H9 (cell line): ENCODE measurements around the gene AGAP5. TPM values are rescaled to one million over a fixed set of nuclear protein-coding genes. Genes with fewer than 3 reads are reported as not detected.

Source experiments
- DNase-seq: peaks from one replicate; pipeline ENCODE4 v3.0.0-alpha.2; 2017
- H2AFZ ChIP-seq: one replicate; pipeline ENCODE4 v1.6.1; 2013; ENCODE audit warnings: mild to moderate bottlenecking, low read length, control low read depth, moderate library complexity
- H2AK5ac ChIP-seq: 2 replicates; pipeline ENCODE4 v1.6.1; 2013; ENCODE audit warnings: low read length, control low read depth, mixed read lengths; ENCODE audit not compliant: insufficient read length
- H2BK120ac ChIP-seq: one replicate; pipeline ENCODE4 v1.6.1; 2013; ENCODE audit warnings: low read depth, mild to moderate bottlenecking, low read length, control low read depth, inconsistent platforms; ENCODE audit not compliant: poor library complexity, severe bottlenecking
- H2BK12ac ChIP-seq: 2 replicates; pipeline ENCODE4 v1.6.1; 2013; ENCODE audit warnings: low read length, control low read depth, mixed read lengths, low read depth; ENCODE audit not compliant: insufficient read length
- H2BK15ac ChIP-seq: 2 replicates; pipeline ENCODE4 v1.6.1; 2013; ENCODE audit warnings: low read depth, low read length, control low read depth
- H2BK20ac ChIP-seq: one replicate; pipeline ENCODE4 v1.6.1; 2013; ENCODE audit warnings: low read depth, mild to moderate bottlenecking, low read length, control low read depth, inconsistent platforms; ENCODE audit not compliant: poor library complexity, severe bottlenecking
- H2BK5ac ChIP-seq: 2 replicates; pipeline ENCODE4 v1.6.1; 2013; ENCODE audit warnings: low read length, control low read depth, mixed read lengths; ENCODE audit not compliant: insufficient read length
- H3K14ac ChIP-seq: 2 replicates; pipeline ENCODE4 v1.6.1; 2013; ENCODE audit warnings: low read length, control low read depth; ENCODE audit not compliant: insufficient read depth
- H3K18ac ChIP-seq: 2 replicates; pipeline ENCODE4 v1.6.1; 2013; ENCODE audit warnings: low read depth, mild to moderate bottlenecking, mixed read lengths, low read length, control low read depth; ENCODE audit not compliant: insufficient read length
- H3K23ac ChIP-seq: 2 replicates; pipeline ENCODE4 v1.6.1; 2013; ENCODE audit warnings: low read length, control low read depth, mixed read lengths, low read depth; ENCODE audit not compliant: insufficient read length
- H3K23me2 ChIP-seq: 2 replicates; pipeline ENCODE4 v1.6.1; 2013; ENCODE audit warnings: low read depth, mild to moderate bottlenecking, mixed read lengths, low read length, control low read depth; ENCODE audit not compliant: insufficient read length, poor library complexity, severe bottlenecking
- H3K27ac ChIP-seq: 2 replicates; pipeline ENCODE4 v1.5.1; 2013; ENCODE audit warnings: low read length, control low read depth, mixed read lengths, low read depth; ENCODE audit not compliant: insufficient read length
- H3K27me3 ChIP-seq: 2 replicates; pipeline ENCODE4 v1.6.1; 2013; ENCODE audit warnings: low read length, control low read depth, inconsistent platforms; ENCODE audit not compliant: insufficient read depth
- H3K4ac ChIP-seq: 2 replicates; pipeline ENCODE4 v1.6.1; 2013; ENCODE audit warnings: low read depth, mild to moderate bottlenecking, control low read depth, inconsistent platforms, low read length, moderate library complexity
- H3K4me1 ChIP-seq: 2 replicates; pipeline ENCODE4 v1.6.1; 2013; ENCODE audit warnings: low read length, control low read depth, inconsistent platforms; ENCODE audit not compliant: insufficient read depth
- H3K4me2 ChIP-seq: 2 replicates; pipeline ENCODE4 v1.6.1; 2013; ENCODE audit warnings: low read length, control low read depth, mixed read lengths; ENCODE audit not compliant: insufficient read length, insufficient read depth
- H3K56ac ChIP-seq: 2 replicates; pipeline ENCODE4 v1.6.1; 2013; ENCODE audit warnings: low read depth, mild to moderate bottlenecking, mixed read lengths, low read length, control low read depth; ENCODE audit not compliant: insufficient read length
- H3K79me1 ChIP-seq: 2 replicates; pipeline ENCODE4 v1.6.1; 2013; ENCODE audit warnings: low read depth, mild to moderate bottlenecking, moderate library complexity, low read length, control low read depth, inconsistent platforms; ENCODE audit not compliant: insufficient read depth, poor library complexity, severe bottlenecking
- H3K79me2 ChIP-seq: 2 replicates; pipeline ENCODE4 v1.6.1; 2013; ENCODE audit warnings: low read length, control low read depth, inconsistent platforms; ENCODE audit not compliant: insufficient read depth
- H3K9ac ChIP-seq: 2 replicates; pipeline ENCODE4 v1.6.1; 2013; ENCODE audit warnings: low read length, control low read depth, mixed read lengths; ENCODE audit not compliant: insufficient read length; ENCODE audit errors: extremely low read depth
- H3K9me3 ChIP-seq: one replicate; pipeline ENCODE4 v1.6.1; 2013; ENCODE audit warnings: low read depth, low read length, inconsistent platforms; ENCODE audit not compliant: control insufficient read depth
- H3T11ph ChIP-seq: one replicate; pipeline ENCODE4 v1.6.1; 2013; ENCODE audit warnings: mild to moderate bottlenecking, low read length, control low read depth, inconsistent platforms
- H4K20me1 ChIP-seq: one replicate; pipeline ENCODE4 v1.6.1; 2013; ENCODE audit not compliant: control insufficient read depth, insufficient read length, insufficient read depth
- H4K5ac ChIP-seq: 2 replicates; pipeline ENCODE4 v1.6.1; 2013; ENCODE audit warnings: low read depth, mild to moderate bottlenecking, mixed read lengths, low read length, control low read depth; ENCODE audit not compliant: insufficient read length
- H4K8ac ChIP-seq: replicated peaks from 2 replicates; pipeline ENCODE4 v1.6.1; 2013; ENCODE audit warnings: low read length, control low read depth, mixed read lengths, low read depth; ENCODE audit not compliant: insufficient read length
- H4K91ac ChIP-seq: 2 replicates; pipeline ENCODE4 v1.6.1; 2013; ENCODE audit warnings: low read depth, mild to moderate bottlenecking, moderate library complexity, mixed read lengths, low read length, control low read depth; ENCODE audit not compliant: insufficient read length
- H3K27ac Mint-ChIP-seq, 3 experiments: 2 replicates in 2 of 3; 3 replicates in 1 of 3; pipeline ENCODE4 v1.8.0; 2020 to 2021; ENCODE audit warnings: mixed read lengths in 3 of 3, mild to moderate bottlenecking in 1 of 3, moderate library complexity in 1 of 3
- H3K27me3 Mint-ChIP-seq: 2 replicates; pipeline ENCODE4 v1.8.0; 2021; ENCODE audit warnings: low read depth, mild to moderate bottlenecking, moderate library complexity, mixed read lengths
- H3K36me3 Mint-ChIP-seq, 3 experiments: 2 replicates in 2 of 3; 3 replicates in 1 of 3; pipeline ENCODE4 v1.8.0; 2020 to 2021; ENCODE audit warnings: low read depth in 3 of 3, mixed read lengths in 3 of 3; ENCODE audit not compliant: insufficient read depth in 1 of 3
- H3K4me1 Mint-ChIP-seq, 2 experiments: 2 replicates each; pipeline ENCODE4 v1.8.0; 2020; ENCODE audit warnings: mixed read lengths in 2 of 2
- H3K4me3 Mint-ChIP-seq, 2 experiments: 2 replicates in 1 of 2; 3 replicates in 1 of 2; pipeline ENCODE4 v1.8.0; 2020 to 2021; ENCODE audit warnings: mild to moderate bottlenecking in 2 of 2, mixed read lengths in 2 of 2, moderate library complexity in 1 of 2
- H3K9me3 Mint-ChIP-seq, 2 experiments: 2 replicates in 1 of 2; 3 replicates in 1 of 2; pipeline ENCODE4 v1.8.0; 2020; ENCODE audit warnings: mild to moderate bottlenecking in 2 of 2, mixed read lengths in 2 of 2, moderate library complexity in 1 of 2
- CTCF ChIP-seq: fragments of 200-600 bp; sonication (generic); conservative IDR thresholded peaks from 3 replicates; pipeline ENCODE4 v1.8.0; 2021; ENCODE audit warnings: antibody characterized with exemption, mild to moderate bottlenecking
- WGBS: extraction: QIAGEN DNeasy Blood & Tissue Kit; methylation state at CpG from one replicate; pipeline ENCODE4 v1.1.7; 2013; ENCODE audit warnings: missing lambda C conversion rate, low lambda C conversion rate, mixed read lengths; ENCODE audit not compliant: insufficient read length; ENCODE audit errors: extremely low coverage; 5-methylcytosine and 5-hydroxymethylcytosine counted together
- total RNA-seq: library from RNA; stranded (reverse); gene quantifications from 2 replicates; pipeline ENCODE4 v1.2.1, GENCODE V29; 2021

AGAP5 gene
- total RNA-seq, 1 experiment from 2014 or later, result 5.2 TPM

DNA sequence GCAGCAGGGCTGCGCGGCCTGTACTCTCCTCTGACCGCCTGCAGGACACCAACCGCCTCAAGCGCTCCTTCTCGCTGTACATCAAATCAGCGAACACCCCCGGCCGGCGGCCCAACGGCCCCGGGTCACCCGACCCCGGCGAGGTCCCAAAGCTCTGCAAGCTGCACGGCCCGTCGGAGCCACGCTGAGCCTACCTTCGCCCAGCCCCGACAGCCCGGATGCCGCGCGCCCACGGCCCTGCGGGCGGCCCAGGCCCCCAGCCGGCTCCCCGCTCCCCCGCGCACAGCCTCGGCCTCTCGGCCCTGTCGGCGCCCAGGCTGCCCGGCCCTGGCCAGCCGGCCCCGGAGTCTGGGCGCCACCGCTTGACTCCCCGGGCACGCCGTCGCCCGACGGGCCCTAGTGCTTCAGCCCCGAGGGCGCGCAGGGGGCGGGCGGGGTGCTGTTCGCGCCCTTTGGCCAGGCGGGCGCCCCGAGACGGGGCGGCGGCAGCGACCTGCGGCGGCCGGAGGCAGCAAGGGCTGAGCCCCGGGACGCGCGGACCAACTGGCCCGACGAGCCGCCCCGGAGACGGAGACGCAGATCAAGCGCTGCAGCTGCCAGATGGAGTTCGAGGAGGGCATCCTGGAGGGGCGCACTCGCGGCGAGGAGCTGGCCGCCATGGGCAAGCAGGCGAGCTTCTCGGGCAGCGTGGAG, 35.2 kb upstream of the AGAP5 start:
- peak; percentile 52 for DNase-seq
- TF ChIP-seq CTCF, result no peak
- no peak overlapping the region for H3K14ac ChIP-seq
- H3K79me1 ChIP-seq, result peaks cover 5% of the 10 kb centered on the region
- H3K56ac ChIP-seq, result no peak overlapping the region
- Mint-ChIP-seq H3K27me3 (no peaks in the 10 kb centered on the region), H3K36me3 (peaks cover 5 to 15% (median 6%) of the 10 kb centered on the region in 3 experiments; a peak in 6 of 7 replicates), H3K27ac (no peak overlapping the region), H3K4me1 (peaks cover 2 to 3% of the 10 kb centered on the region in 2 experiments; a peak in 2 of 4 replicates), H3K4me3 (no peak overlapping the region), H3K9me3 (no peaks in the 10 kb centered on the region)
- no peaks in the 10 kb centered on the region for H3K9me3 ChIP-seq
- H3K4me2 ChIP-seq, result no peak overlapping the region
- no peaks in the 10 kb centered on the region; the same call in 1 of the 2 replicates for H3K79me2 ChIP-seq
- H3T11ph ChIP-seq, result no peak overlapping the region
- H2BK15ac ChIP-seq, result no peak overlapping the region
- H3K27me3 ChIP-seq, result no peaks in the 10 kb centered on the region
- H3K18ac ChIP-seq, result no peak overlapping the region
- H4K8ac ChIP-seq, result no peak overlapping the region
- H3K27ac ChIP-seq, result no peak overlapping the region
- H2BK12ac ChIP-seq, result no peak overlapping the region
- H3K23me2 ChIP-seq, result no peaks in the 10 kb centered on the region
- no peak overlapping the region for H3K9ac ChIP-seq
- WGBS, result no CpG with 5 or more reads among the region's 84 CpGs
- no peak overlapping the region for H3K23ac ChIP-seq
- H4K20me1 ChIP-seq, result no peaks in the 10 kb centered on the region
- no peak overlapping the region for H2BK120ac ChIP-seq
- H2BK20ac ChIP-seq, result no peak overlapping the region
- no peak overlapping the region for H2AFZ ChIP-seq
- H4K91ac ChIP-seq, result no peak overlapping the region
- no peak overlapping the region for H4K5ac ChIP-seq
- no peak overlapping the region for H2AK5ac ChIP-seq
- no peak overlapping the region for H3K4ac ChIP-seq
- no peaks in the 10 kb centered on the region for H3K4me1 ChIP-seq
- no peak overlapping the region for H2BK5ac ChIP-seq
